CD8-positive, alpha-beta memory T cell (primary cell): ENCODE measurements around the gene SRGN. TPM values are rescaled to one million over a fixed set of nuclear protein-coding genes. Genes with fewer than 3 reads are reported as not detected.

Source experiments
- CTCF ChIA-PET: fragments of 350-600 bp; sonication (Branson Sonifier 250); formaldehyde crosslinking; loops from one replicate; lab custom pipeline; 2021; ENCODE audit warnings: antibody characterized with exemption; lab: Charles Lee
- POLR2A ChIA-PET: fragments of 350-600 bp; sonication (Branson Sonifier 250); formaldehyde crosslinking; loops from one replicate; lab custom pipeline; 2021; ENCODE audit warnings: antibody characterized with exemption; lab: Charles Lee
- DNase-seq, 5 donors: peaks; one replicate each; pipeline versions ENCODE4 v3.0.0 to v3.0.0-alpha.2; 2020 to 2022; ENCODE audit warnings: mixed read lengths in 1 of 5
- H3K27ac ChIP-seq: one replicate; pipeline ENCODE4 v1.7.0; 2013; ENCODE audit warnings: low read depth, mild to moderate bottlenecking, low read length, moderate library complexity
- H3K27me3 ChIP-seq: 2 replicates; pipeline ENCODE4 v1.7.0; 2013; ENCODE audit warnings: low read length, mild to moderate bottlenecking; ENCODE audit not compliant: insufficient read depth, poor library complexity, severe bottlenecking
- H3K36me3 ChIP-seq: 2 replicates; pipeline ENCODE4 v1.7.0; 2013; ENCODE audit warnings: mild to moderate bottlenecking, low read length, moderate library complexity; ENCODE audit not compliant: insufficient read depth
- H3K4me1 ChIP-seq: 2 replicates; pipeline ENCODE4 v1.7.0; 2013; ENCODE audit warnings: mild to moderate bottlenecking, low read length, moderate library complexity; ENCODE audit not compliant: insufficient read depth
- H3K4me3 ChIP-seq: 2 replicates; pipeline ENCODE4 v1.7.0; 2013; ENCODE audit warnings: mild to moderate bottlenecking, low read length
- H3K9me3 ChIP-seq: 2 replicates; pipeline ENCODE4 v1.7.0; 2013; ENCODE audit warnings: mild to moderate bottlenecking, low read length
- H3K27ac Mint-ChIP-seq, 8 donors: one replicate each; pipeline ENCODE4 v1.8.0; 2020 to 2021; ENCODE audit warnings: mixed read lengths in 8 of 8, mild to moderate bottlenecking in 6 of 8, inconsistent platforms in 3 of 8, moderate library complexity in 3 of 8
- H3K27me3 Mint-ChIP-seq, 2 donors: one replicate each; pipeline ENCODE4 v1.8.0; 2020 to 2021; ENCODE audit warnings: mixed read lengths in 2 of 2, mild to moderate bottlenecking in 1 of 2, moderate library complexity in 1 of 2
- H3K36me3 Mint-ChIP-seq, 3 donors: one replicate each; pipeline ENCODE4 v1.8.0; 2020 to 2021; ENCODE audit warnings: mixed read lengths in 3 of 3, inconsistent platforms in 1 of 3, mild to moderate bottlenecking in 1 of 3
- H3K4me1 Mint-ChIP-seq, 3 donors: one replicate each; pipeline ENCODE4 v1.8.0; 2020 to 2021; ENCODE audit warnings: mixed read lengths in 3 of 3, inconsistent platforms in 1 of 3, mild to moderate bottlenecking in 1 of 3
- H3K4me3 Mint-ChIP-seq, 7 donors: one replicate each; pipeline ENCODE4 v1.8.0; 2020 to 2021; ENCODE audit warnings: mixed read lengths in 7 of 7, mild to moderate bottlenecking in 6 of 7, moderate library complexity in 4 of 7, inconsistent platforms in 2 of 7
- H3K9me3 Mint-ChIP-seq, 5 donors: one replicate each; pipeline ENCODE4 v1.8.0; 2020 to 2022; ENCODE audit warnings: mixed read lengths in 5 of 5, mild to moderate bottlenecking in 3 of 5, moderate library complexity in 2 of 5, inconsistent platforms in 1 of 5
- polyA plus RNA-seq: library from polyadenylated mRNA; unstranded; fragments of 300-500 nt; fragmentation: Illumina TruSeq; gene quantifications from one replicate; pipeline ENCODE4 v1.2.3, GENCODE V29; 2021
- total RNA-seq, 2 experiments: library from RNA; stranded (reverse); gene quantifications; one replicate each; pipeline ENCODE4 v1.2.3, GENCODE V29; 2021

SRGN gene
- total and polyA plus RNA-seq, 3 experiments from 2014 or later, result 274 to 662 (median 659) TPM

GRCh38 chr10:69080226-69080625 lies 7.7 kb upstream of the SRGN start:
- Histone ChIP-seq H3K27ac (no peak overlapping the region), H3K27me3 (no peaks in the 10 kb centered on the region), H3K36me3 (no peaks in the 10 kb centered on the region), H3K4me3 (no peak overlapping the region), H3K4me1 (no peaks in the 10 kb centered on the region), H3K9me3 (no peaks in the 10 kb centered on the region)
- Mint-ChIP-seq H3K27ac (peak overlapping the region in 2 of 8 donors; percentile 8 to 24), H3K4me1 (peaks cover under 1 to 1% (median under 1%) of the 10 kb centered on the region in 3 donors), H3K9me3 (no peaks in the 10 kb centered on the region), H3K4me3 (no peak overlapping the region), H3K36me3 (no peaks in the 10 kb centered on the region), H3K27me3 (no peaks in the 10 kb centered on the region)
- no peak for DNase-seq
- ChIA-PET POLR2A (interaction anchor here (0.7 kb wide), 2 partner anchors 35 to 75 kb away, joined by 3 to 7 read pairs; no protein-coding TSS in a partner anchor), CTCF (interaction anchor here (0.9 to 1.6 kb wide), 5 partner anchors 12 to 106 kb away, joined by 3 to 6 read pairs (median 3); no protein-coding TSS in a partner anchor)

GRCh38 chr10:69086001-69086509 lies 1.8 kb upstream of the SRGN start:
- Histone ChIP-seq H3K27me3 (no peaks in the 10 kb centered on the region), H3K36me3 (no peaks in the 10 kb centered on the region), H3K27ac (no peak overlapping the region), H3K4me3 (peak overlapping the region; percentile 18), H3K4me1 (peaks cover 32% of the 10 kb centered on the region), H3K9me3 (no peaks in the 10 kb centered on the region)
- Mint-ChIP-seq H3K4me3 (peak overlapping the region; percentile 41 to 84 (median 66)), H3K36me3 (peaks cover 0 to 31% (median 3%) of the 10 kb centered on the region in 3 donors), H3K27me3 (peaks cover 0 to 1% of the 10 kb centered on the region in 2 donors), H3K9me3 (no peaks in the 10 kb centered on the region), H3K27ac (peak overlapping the region; percentile 12 to 98 (median 90)), H3K4me1 (peaks cover 34 to 45% (median 44%) of the 10 kb centered on the region in 3 donors)
- CTCF ChIA-PET, result no interaction called here
- POLR2A ChIA-PET, result no interaction called here
- DNase-seq, result no peak

GRCh38 chr10:69088471-69088769 lies 517 bp downstream of the SRGN start:
- no peaks in the 10 kb centered on the region for H3K9me3 Mint-ChIP-seq
- Histone ChIP-seq H3K4me3 (peak overlapping the region; percentile 87), H3K36me3 (no peaks in the 10 kb centered on the region), H3K9me3 (no peaks in the 10 kb centered on the region), H3K4me1 (peaks cover 51% of the 10 kb centered on the region), H3K27me3 (no peaks in the 10 kb centered on the region), H3K27ac (peak overlapping the region; percentile 98)
- H3K27ac Mint-ChIP-seq, result peak overlapping the region; percentile 97 to 99 (median 98)
- peaks cover 0 to 44% (median 5%) of the 10 kb centered on the region in 3 donors for H3K36me3 Mint-ChIP-seq
- peaks cover 0 to 1% of the 10 kb centered on the region in 2 donors for H3K27me3 Mint-ChIP-seq
- POLR2A ChIA-PET, result interaction anchor here (1.0 to 1.6 kb wide), 3 partner anchors 38 to 84 kb away, joined by 3 to 22 read pairs (median 4); no protein-coding TSS in a partner anchor
- CTCF ChIA-PET, result interaction anchor here (1.0 to 2.6 kb wide), 4 partner anchors 28 to 83 kb away, joined by 3 to 22 read pairs (median 6); no protein-coding TSS in a partner anchor
- H3K4me3 Mint-ChIP-seq, result peak overlapping the region; percentile 86 to 98 (median 95)
- peaks cover 51 to 66% (median 64%) of the 10 kb centered on the region in 3 donors for H3K4me1 Mint-ChIP-seq
- peak; percentile 13 to 67 (median 36) for DNase-seq

- H3K4me1 Mint-ChIP-seq, result peaks cover 56 to 71% (median 68%) of the 10 kb centered on the region in 3 donors
- H3K27me3 ChIP-seq, result no peaks in the 10 kb centered on the region
- POLR2A ChIA-PET, result interaction anchor here (0.8 to 1.0 kb wide), 3 partner anchors 38 to 84 kb away, joined by 3 to 5 read pairs (median 4); no protein-coding TSS in a partner anchor
- H3K4me1 ChIP-seq, result peaks cover 56% of the 10 kb centered on the region
- CTCF ChIA-PET, result interaction anchor here (0.5 to 2.6 kb wide), 3 partner anchors 45 to 1237 kb away, joined by 3 to 22 read pairs (median 8); no protein-coding TSS in a partner anchor
- no peaks in the 10 kb centered on the region for H3K9me3 ChIP-seq
- H3K27ac Mint-ChIP-seq, result peak overlapping the region; percentile 97 to 99 (median 98)
- H3K9me3 Mint-ChIP-seq, result no peaks in the 10 kb centered on the region
- peak in 4 of 5 donors; percentile 32 to 84 (median 72) for DNase-seq
- peaks cover 0 to 47% (median 6%) of the 10 kb centered on the region in 3 donors for H3K36me3 Mint-ChIP-seq
- peak overlapping the region; percentile 98 for H3K27ac ChIP-seq
- peaks cover 0 to 1% of the 10 kb centered on the region in 2 donors for H3K27me3 Mint-ChIP-seq
- H3K36me3 ChIP-seq, result no peaks in the 10 kb centered on the region
- peak overlapping the region; percentile 87 for H3K4me3 ChIP-seq
- H3K4me3 Mint-ChIP-seq, result peak overlapping the region; percentile 86 to 98 (median 95)
Observed at GRCh38 chr10:69088801-69089501, 1.0 kb downstream of the SRGN start.

- H3K4me1 ChIP-seq, result peaks cover 58% of the 10 kb centered on the region
- Mint-ChIP-seq H3K27me3 (peaks cover 0 to 1% of the 10 kb centered on the region in 2 donors), H3K36me3 (peaks cover 0 to 50% (median 6%) of the 10 kb centered on the region in 3 donors), H3K4me1 (peaks cover 57 to 77% (median 71%) of the 10 kb centered on the region in 3 donors), H3K4me3 (peak overlapping the region; percentile 86 to 98 (median 95)), H3K9me3 (no peaks in the 10 kb centered on the region), H3K27ac (peak overlapping the region; percentile 97 to 99 (median 98))
- H3K4me3 ChIP-seq, result peak overlapping the region; percentile 87
- H3K9me3 ChIP-seq, result no peaks in the 10 kb centered on the region
- peak; percentile 74 to 93 (median 87) for DNase-seq
- ChIA-PET CTCF (interaction anchor here (0.5 to 0.6 kb wide), 2 partner anchors 85 to 1238 kb away, joined by 3 read pairs; no protein-coding TSS in a partner anchor), POLR2A (interaction anchor here (0.8 kb wide), 1 partner anchor 85 kb away, joined by 5 read pairs; no protein-coding TSS in a partner anchor)
- H3K27me3 ChIP-seq, result no peaks in the 10 kb centered on the region
- H3K27ac ChIP-seq, result peak overlapping the region; percentile 98
- H3K36me3 ChIP-seq, result no peaks in the 10 kb centered on the region
Observed at GRCh38 chr10:69089638-69090599, 2.0 kb downstream of the SRGN start.

GRCh38 chr10:69090685-69091084 lies 2.8 kb downstream of the SRGN start:
- no peaks in the 10 kb centered on the region for H3K9me3 ChIP-seq
- DNase-seq, result no peak
- POLR2A ChIA-PET, result no interaction called here
- peaks cover 57 to 77% (median 72%) of the 10 kb centered on the region in 3 donors for H3K4me1 Mint-ChIP-seq
- H3K27ac Mint-ChIP-seq, result peak overlapping the region; percentile 97 to 99 (median 98)
- H3K4me1 ChIP-seq, result peaks cover 55% of the 10 kb centered on the region
- no peaks in the 10 kb centered on the region for H3K9me3 Mint-ChIP-seq
- H3K36me3 Mint-ChIP-seq, result peaks cover 0 to 55% (median 6%) of the 10 kb centered on the region in 3 donors
- CTCF ChIA-PET, result interaction anchor here (2.4 to 7.2 kb wide), 2 partner anchors 32 to 86 kb away, joined by 8 to 91 read pairs; no protein-coding TSS in a partner anchor
- peak overlapping the region; percentile 87 for H3K4me3 ChIP-seq
- H3K36me3 ChIP-seq, result no peaks in the 10 kb centered on the region
- peaks cover 0 to 1% of the 10 kb centered on the region in 2 donors for H3K27me3 Mint-ChIP-seq
- peak overlapping the region; percentile 98 for H3K27ac ChIP-seq
- peak overlapping the region; percentile 86 to 98 (median 95) for H3K4me3 Mint-ChIP-seq
- H3K27me3 ChIP-seq, result no peaks in the 10 kb centered on the region

GRCh38 chr10:69091143-69091651 lies 3.3 kb downstream of the SRGN start:
- Mint-ChIP-seq H3K4me1 (peaks cover 56 to 78% (median 72%) of the 10 kb centered on the region in 3 donors), H3K27ac (peak overlapping the region; percentile 97 to 99 (median 98)), H3K9me3 (no peaks in the 10 kb centered on the region), H3K27me3 (peaks cover 0 to 1% of the 10 kb centered on the region in 2 donors), H3K4me3 (peak overlapping the region; percentile 86 to 98 (median 95)), H3K36me3 (peaks cover 0 to 59% (median 5%) of the 10 kb centered on the region in 3 donors)
- peaks cover 50% of the 10 kb centered on the region for H3K4me1 ChIP-seq
- DNase-seq, result no peak
- no peaks in the 10 kb centered on the region for H3K9me3 ChIP-seq
- no peaks in the 10 kb centered on the region for H3K27me3 ChIP-seq
- ChIA-PET CTCF (interaction anchor here (2.2 to 7.2 kb wide), 3 partner anchors 31 to 103 kb away, joined by 8 to 91 read pairs (median 10); partner anchors contain the start of gene KIFBP), POLR2A (no interaction called here)
- no peaks in the 10 kb centered on the region for H3K36me3 ChIP-seq
- H3K4me3 ChIP-seq, result peak overlapping the region; percentile 87
- peak overlapping the region; percentile 98 for H3K27ac ChIP-seq
